Retinal pigment epithelial cell (primary cell): Measurements from ENCODE around the gene CTSD.

Experiments
- DNase-seq: peaks from one replicate; pipeline ENCODE4 v3.0.0-alpha.2; 2010; ENCODE audit warnings: low read depth
- H3K4me3 ChIP-seq: 2 replicates; pipeline ENCODE4 v1.5.1; 2011; ENCODE audit warnings: mild to moderate bottlenecking, low read length, control low read depth, moderate library complexity
- CTCF ChIP-seq: conservative IDR thresholded peaks from 2 replicates; pipeline ENCODE4 v1.5.1; 2011; ENCODE audit warnings: low read depth, low read length, control low read depth, inconsistent platforms

CTSD gene

GRCh38 chr11:1714908-1715885 lies 48.5 kb downstream of the CTSD start:
- TF ChIP-seq CTCF: no peak
- no peak overlapping the region for H3K4me3 ChIP-seq
- DNase-seq: no peak

- no peak for TF ChIP-seq CTCF
- DNase-seq: no peak
Observed at GRCh38 chr11:1708716-1709115, 55.0 kb downstream of the CTSD start.

GRCh38 chr11:1707751-1708150 lies 56.0 kb downstream of the CTSD start:
- TF ChIP-seq CTCF: no peak
- DNase-seq: no peak
- H3K4me3 ChIP-seq: no peak overlapping the region

More at GRCh38 chr11:1708716-1709115, 55.0 kb downstream of the CTSD start:
- no peak overlapping the region for H3K4me3 ChIP-seq

- H3K4me3 ChIP-seq: no peak overlapping the region
- TF ChIP-seq CTCF: no peak
- no peak for DNase-seq
Observed at GRCh38 chr11:1706634-1707400, 56.9 kb downstream of the CTSD start.

GRCh38 chr11:1705126-1706052 lies 58.3 kb downstream of the CTSD start:
- H3K4me3 ChIP-seq: no peak overlapping the region
- no peak for TF ChIP-seq CTCF
- no peak for DNase-seq

- DNase-seq: no peak
- no peak for TF ChIP-seq CTCF
- H3K4me3 ChIP-seq: no peak overlapping the region
Observed at GRCh38 chr11:1703146-1703545, 60.6 kb downstream of the CTSD start.
